ENCODE measurements around the gene SLC22A12.
"Not testable (repeated sequence)": the region's sequence is repeated elsewhere in the genome, so short reads cannot be mapped to it uniquely, and the experiment has no call there.

Gene SLC22A12

DNA sequence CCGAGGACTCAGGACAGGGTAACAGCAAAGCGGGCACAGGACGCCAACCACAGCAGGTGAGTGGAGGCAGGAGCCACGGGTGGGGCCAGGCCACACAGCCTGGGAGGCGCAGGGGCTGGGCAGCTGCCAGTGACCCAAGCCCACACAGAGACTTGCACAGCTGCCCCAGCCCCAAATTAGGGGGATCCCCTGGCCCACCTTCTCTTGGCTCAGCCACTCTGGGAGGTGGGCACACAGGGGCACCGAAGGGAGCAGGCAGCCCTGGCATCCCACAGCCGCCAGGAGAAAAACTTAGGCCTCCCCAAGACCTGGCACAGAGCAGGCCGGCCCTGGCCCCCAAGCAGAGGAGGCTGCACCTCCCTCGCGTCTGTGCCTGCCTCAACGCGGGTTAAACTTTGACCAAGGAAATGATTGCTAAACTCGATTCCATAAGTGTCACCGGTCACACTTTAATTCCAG is at the start of gene SLC22A12:
TSS of gene SLC22A12 (plus strand) at position 458 of the 459 bp plus-strand sequence. CDS start 337 bp downstream, outside the sequence.
- no peak for DNase-seq (ENCODE audit: low read depth)
- H3K4me3 ChIP-seq (ENCODE audit: low read depth, low read length): no peak within 1 kb of the TSS

DNA sequence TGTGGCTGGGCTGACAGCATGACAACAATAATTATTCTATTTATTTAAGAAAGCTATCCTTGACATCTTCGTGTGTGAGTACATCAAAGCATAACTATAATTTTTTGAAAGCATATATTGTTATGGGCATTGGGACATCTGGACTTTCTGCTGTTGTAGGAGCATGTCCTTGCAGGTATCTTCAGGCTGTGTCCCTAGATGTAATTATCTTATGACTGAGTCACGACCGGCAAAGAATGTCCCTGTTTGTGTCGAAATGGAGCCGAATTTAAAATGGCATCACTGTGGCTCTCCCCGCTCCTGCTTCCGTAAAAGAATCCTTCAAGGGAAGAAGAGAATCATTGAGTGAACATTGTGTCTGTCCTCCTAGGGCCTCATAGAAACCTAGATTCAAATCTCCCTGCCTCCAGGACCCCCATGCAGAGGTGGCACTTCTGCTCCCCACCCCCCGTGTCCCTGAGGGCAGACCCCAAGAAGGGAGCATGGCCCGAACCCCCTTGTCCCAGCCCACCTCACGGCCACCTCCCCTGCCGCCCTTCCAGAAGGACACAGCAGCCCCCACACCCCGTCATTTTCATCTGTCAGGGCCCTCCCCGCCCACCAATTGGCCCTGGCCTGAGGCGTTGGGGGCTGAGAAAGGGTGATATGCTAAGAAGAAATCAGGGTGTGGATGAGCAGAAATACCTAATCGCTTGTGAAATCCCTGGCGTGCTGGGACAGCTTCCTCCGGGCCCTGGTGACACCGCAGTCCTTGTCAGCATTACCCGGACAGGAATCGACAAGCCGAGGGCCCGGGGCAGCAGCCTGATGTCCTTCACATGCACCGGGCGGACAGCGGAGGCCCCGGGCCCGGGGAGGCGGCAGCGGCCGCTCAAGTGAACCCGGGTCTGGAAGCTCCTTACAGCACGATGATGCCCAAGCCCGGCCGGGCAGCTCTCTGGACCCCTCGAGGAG is 48.6 kb upstream of the SLC22A12 start:
- DNase-seq (ENCODE audit: low read depth): no peak
- H3K4me3 ChIP-seq (ENCODE audit: low read depth, low read length): no peak overlapping the region

DNA sequence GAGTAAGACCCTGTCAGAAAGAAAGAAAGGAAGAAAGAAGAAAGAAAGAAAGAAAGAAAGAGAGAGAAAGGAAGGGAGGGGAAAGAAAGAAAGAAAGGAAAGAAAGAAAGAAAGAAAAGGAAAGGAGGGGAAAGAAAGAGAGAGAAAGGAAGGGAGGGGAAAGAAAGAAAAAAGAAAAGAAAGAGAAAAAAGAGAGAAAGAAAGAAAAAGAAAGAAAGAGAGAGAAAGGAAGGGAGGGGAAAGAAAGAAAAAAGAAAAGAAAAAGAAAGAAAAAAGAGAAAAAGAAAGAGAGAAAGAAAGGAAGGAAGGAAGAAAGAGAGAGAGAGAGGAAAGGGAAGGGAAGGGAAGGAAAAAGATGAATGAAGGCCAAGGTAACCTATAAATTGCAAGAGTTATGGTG is 47.2 kb upstream of the SLC22A12 start:
- DNase-seq (ENCODE audit: low read depth): no peak
- H3K4me3 ChIP-seq (ENCODE audit: low read depth, low read length): no peak overlapping the region

DNA sequence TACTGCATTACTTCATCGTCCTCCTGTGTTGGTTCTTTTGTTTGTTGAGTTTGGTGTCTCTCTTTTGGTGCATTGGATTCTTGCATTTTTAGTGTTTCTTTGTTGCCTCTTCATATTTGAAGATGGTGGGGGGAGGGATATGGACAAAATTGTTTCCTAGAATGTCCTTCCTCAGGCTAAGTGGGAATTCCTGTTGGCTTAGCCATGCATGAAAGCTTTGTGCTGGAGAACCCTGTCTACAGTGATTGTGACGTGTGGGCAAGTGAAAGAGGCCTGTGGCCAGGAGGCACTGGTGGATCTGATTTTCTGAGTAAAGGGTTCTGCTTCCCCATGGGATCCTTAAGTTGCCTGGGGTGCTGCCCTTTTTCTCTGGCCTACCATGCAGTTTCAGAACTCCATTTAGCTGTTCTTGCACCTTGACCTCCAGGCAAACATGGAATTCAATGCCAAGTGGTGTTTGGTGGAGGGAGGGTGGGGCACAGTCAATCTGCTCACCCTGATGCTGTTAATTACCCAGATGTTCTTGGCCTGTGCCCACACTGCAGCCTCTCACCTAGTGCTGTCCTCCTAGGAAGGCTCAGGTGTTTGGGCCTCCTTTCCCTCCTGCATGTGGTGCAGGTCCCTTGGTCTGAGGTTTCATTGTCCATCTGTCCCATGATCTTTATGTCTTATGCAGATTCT is 46.3 kb upstream of the SLC22A12 start:
- no peak overlapping the region for H3K4me3 ChIP-seq (ENCODE audit: low read depth, low read length)
- DNase-seq (ENCODE audit: low read depth): no peak

- peak; percentile 31 for DNase-seq (ENCODE audit: low read depth)
- H3K4me3 ChIP-seq (ENCODE audit: low read depth, low read length): no peak overlapping the region
These were observed 45.4 kb upstream of the SLC22A12 start for GRCh38 chr11:64545619-64546018.

DNA sequence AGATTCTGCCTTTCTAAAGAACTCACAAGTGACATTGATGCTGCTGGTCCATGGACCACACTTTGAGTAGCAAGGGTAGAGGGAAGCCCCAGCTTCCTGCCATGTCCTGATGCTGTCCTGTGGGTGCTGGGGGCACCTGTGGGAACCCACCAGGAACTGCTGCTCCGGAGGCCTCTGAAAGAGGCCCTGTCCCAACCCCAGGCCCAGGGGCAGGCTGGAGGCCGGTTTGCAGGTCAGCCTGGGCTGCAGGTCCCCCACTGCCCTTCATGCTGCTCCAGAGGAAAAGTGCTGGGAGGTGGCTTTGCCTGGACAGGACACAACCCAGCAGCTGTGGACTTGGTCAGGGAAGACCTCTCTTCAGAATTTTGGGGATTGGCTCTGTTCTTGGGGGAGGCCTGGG is 44.8 kb upstream of the SLC22A12 start:
- H3K4me3 ChIP-seq (ENCODE audit: low read depth, low read length): no peak overlapping the region
- DNase-seq (ENCODE audit: low read depth): no peak

DNA sequence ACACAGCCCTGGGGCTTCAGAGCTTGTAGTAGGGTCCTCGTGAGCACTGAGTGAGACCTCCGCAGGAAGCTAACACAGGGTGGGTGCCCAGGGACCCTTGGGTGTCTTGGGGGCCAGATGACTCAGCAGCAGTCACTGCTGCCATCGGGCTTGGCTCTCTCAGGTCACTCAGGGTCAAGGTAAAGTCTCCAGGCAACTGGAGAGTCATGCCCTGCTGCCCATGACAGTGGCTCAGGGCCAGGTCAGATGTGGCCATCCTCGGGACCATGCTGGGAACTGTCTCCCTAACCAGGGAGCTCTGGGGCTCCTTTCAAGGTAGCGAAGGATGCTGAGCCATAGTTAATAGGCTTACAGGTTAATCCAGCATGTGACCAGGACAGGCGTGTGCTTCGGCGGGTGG is 44.4 kb upstream of the SLC22A12 start:
- H3K4me3 ChIP-seq (ENCODE audit: low read depth, low read length): no peak overlapping the region
- DNase-seq (ENCODE audit: low read depth): no peak

DNA sequence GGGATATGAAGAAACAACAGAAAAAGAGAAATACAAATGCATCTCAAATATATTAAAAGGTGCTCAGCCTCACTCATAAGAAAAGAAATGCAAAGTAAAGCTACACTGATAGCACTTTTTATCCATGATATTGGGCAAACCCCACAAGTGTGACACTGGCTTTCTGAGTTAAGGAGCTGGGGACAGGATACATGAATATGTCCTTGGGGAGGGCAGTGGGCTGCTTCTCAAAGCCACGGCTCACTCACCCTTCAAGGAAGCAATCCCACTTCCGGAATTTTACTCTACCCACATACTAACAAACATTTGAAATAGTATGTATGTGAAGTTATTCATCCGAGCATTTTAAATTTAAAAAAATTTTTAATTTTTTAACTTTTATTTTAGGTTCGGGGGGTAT is 41.1 kb upstream of the SLC22A12 start:
- no peak for DNase-seq (ENCODE audit: low read depth)
- H3K4me3 ChIP-seq (ENCODE audit: low read depth, low read length): no peak overlapping the region

DNA sequence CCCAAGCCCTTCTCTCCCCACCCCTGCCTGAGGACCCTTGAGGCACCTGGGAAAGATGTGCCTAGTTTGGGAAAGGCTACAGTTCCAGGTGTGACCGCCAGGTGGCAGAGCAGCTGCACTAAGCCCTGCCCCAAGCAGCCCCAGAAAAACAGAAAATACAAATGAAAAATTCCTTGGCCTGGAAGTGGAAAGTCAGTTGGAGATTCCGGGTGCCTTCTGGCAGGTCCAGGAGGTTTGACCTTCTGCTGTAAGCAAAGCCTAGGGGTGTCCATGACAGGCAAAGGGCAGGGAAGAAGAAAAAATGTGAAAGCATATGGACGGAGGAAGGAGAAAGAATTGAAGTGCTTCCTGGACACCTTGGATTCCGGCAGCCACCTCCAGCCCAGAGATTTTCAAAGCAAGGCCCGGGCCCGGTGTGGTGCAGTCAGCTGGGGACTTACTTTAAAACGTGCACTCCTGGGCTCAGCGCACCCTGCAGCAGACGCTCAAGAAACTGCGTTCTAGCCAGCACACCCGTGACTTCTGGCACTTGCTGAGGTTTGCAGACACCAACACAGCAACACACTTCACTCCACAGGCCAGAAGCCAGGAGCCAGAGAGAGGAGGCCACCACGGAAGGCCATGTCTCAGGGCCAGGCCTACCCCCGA is 37.3 kb upstream of the SLC22A12 start:
- no peak overlapping the region for H3K4me3 ChIP-seq (ENCODE audit: low read depth, low read length)
- no peak for DNase-seq (ENCODE audit: low read depth)

DNA sequence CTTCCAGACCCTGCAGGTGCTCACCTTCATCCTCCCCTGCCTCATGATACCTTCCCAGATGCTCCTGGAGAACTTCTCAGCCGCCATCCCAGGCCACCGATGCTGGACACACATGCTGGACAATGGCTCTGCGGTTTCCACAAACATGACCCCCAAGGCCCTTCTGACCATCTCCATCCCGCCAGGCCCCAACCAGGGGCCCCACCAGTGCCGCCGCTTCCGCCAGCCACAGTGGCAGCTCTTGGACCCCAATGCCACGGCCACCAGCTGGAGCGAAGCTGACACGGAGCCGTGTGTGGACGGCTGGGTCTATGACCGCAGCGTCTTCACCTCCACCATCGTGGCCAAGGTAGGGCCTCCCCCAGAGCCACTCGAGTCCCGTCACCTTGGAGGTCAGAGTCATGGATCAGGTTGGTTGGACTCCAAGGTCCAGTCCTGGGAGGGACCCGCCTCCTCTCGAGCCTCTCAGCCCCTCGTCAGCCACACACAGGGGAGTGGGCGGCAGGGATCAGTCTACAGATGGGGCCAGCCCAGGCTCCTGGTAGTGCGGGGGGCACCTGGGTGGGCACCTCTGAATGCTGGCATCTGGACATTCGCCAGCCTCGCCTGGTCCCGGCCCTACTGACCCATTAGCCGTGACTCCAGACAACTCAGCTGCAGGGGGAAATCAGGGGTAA is 34.8 kb upstream of the SLC22A12 start:
- H3K4me3 ChIP-seq (ENCODE audit: low read depth, low read length): no peak overlapping the region
- no peak for DNase-seq (ENCODE audit: low read depth)

GRCh38 chr11:64556721-64557250 is 34.2 kb upstream of the SLC22A12 start:
- no peak overlapping the region for H3K4me3 ChIP-seq (ENCODE audit: low read depth, low read length)
- no peak for DNase-seq (ENCODE audit: low read depth)

- no peak overlapping the region for H3K4me3 ChIP-seq (ENCODE audit: low read depth, low read length)
- no peak for DNase-seq (ENCODE audit: low read depth)
These were observed 32.8 kb upstream of the SLC22A12 start for GRCh38 chr11:64558065-64558745.

DNA sequence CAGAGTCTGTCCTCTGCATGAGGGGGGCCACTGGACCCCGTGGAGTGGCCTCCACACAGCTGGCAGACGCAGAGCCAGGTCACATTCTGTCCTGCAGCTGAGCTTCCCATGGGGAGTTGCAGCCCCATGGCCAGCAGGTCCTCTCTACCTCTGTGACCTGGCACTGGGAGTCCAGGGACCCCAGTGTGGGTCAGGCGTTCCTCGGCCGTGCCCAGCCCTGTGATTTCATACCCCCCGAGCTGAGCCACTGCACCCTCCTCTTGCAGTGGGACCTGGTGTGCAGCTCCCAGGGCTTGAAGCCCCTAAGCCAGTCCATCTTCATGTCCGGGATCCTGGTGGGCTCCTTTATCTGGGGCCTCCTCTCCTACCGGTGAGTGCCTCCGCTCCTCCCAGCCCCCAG is 32.2 kb upstream of the SLC22A12 start:
- no peak for DNase-seq (ENCODE audit: low read depth)
- H3K4me3 ChIP-seq (ENCODE audit: low read depth, low read length): no peak overlapping the region

DNA sequence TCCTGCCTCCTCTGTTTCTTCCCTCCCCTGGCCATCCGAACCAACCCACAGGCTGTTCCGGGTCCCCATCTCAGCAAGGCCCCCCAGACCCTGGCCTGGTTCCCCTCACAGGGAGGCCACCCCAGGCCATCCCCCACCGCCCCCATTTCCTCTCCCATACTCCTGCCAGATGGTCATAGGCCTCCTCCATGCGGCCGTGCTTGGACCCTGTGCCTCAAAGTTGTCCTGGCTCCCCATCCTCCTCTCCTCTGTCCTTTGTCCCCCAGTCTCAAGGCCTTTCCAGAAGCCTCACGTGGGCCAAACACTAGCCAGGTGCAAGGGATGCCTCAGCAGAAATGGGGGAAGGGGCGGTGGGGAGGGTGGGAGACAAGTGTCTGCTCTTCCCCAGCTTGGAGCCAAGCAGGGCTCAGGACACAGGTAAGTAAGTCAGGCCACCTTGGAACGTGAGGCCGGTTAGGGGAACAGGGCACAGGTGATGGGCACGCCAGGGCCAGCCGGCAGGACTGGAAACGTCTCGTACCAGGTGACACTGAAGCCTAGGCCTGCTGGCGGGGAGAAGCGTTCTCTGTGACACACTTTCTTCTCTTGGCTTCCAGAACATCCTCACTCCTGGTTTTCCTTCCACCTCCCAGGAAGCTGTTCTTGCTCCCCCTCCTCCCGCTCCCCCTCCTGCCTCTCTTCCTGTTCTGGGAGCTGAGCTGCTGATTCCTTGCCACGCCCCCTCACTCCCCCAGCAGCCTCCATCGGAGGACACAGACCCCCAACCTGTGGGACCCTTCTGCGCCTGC is 31.5 kb upstream of the SLC22A12 start:
- no peak overlapping the region for H3K4me3 ChIP-seq (ENCODE audit: low read depth, low read length)
- DNase-seq (ENCODE audit: low read depth): no peak

DNA sequence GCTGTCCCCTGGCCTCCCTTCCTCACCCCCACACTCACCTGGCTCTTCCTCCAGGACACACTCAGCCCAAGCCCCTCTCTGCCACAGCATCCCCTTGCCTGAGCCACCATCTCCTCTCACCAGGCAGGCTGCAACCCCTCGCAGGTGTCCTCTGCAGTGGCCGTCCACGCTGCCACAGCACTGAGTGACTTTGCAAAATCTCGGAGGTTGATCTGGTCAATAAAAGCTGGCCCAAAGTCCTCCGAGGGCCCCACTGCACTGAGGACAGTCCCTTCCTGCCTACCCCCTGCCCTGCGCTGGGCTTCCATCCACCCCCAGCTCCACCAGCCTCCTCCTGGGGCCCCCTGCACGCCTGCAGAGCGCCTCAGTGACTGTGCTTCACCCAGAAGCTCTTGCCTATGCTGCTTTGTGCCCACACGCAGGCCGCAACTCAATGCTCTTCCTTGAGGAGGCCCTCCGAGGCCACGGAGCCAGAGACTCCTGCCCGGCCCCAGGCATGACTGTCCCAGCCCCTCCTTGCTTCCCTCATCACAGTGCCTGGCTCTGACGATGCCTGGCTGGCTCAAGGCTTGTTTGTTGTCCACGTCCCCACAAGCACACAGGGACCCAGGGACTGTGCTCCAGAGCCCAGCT is 30.8 kb upstream of the SLC22A12 start:
- no peak overlapping the region for H3K4me3 ChIP-seq (ENCODE audit: low read depth, low read length)
- no peak for DNase-seq (ENCODE audit: low read depth)

DNA sequence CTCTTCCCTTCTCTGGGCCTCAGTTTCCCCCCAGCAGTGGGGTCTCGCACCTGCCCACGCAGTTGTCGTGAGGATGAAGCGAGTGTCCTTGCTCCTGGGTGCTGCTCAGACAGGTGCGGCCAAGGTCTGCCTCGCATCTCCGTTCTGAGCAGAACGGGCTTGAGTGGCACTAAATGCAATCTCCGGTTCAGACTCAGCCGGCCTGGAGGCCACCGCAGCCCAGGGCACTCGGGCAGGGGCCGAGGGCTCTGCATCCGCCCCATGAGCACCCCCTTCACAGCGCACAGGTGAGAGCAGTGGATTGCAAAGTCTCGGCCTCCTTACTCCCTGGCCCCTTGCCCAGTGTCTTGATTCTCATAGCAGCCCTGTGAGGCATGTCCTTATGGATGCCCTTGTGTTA is 30.1 kb upstream of the SLC22A12 start:
- DNase-seq (ENCODE audit: low read depth): no peak
- no peak overlapping the region for H3K4me3 ChIP-seq (ENCODE audit: low read depth, low read length)

GRCh38 chr11:64561429-64561828 is 29.6 kb upstream of the SLC22A12 start:
- not testable (repeated sequence) for DNase-seq (ENCODE audit: low read depth); H3K4me3 ChIP-seq (ENCODE audit: low read depth, low read length)
